Testis (tissue), 3 donors: Measurements from ENCODE around the gene ADPGK. TPM values are rescaled to one million over a fixed set of nuclear protein-coding genes. Genes with fewer than 3 reads are reported as not detected.

Source experiments
- DNase-seq: peaks from one replicate; pipeline ENCODE4 v3.0.0-alpha.2; 2019
- H3K27ac ChIP-seq, 2 donors: fragments of 200-600 bp; sonication (generic); one replicate each; pipeline ENCODE4 v1.5.1; 2019
- H3K27me3 ChIP-seq: fragments of 200-600 bp; sonication (generic); one replicate; pipeline ENCODE4 v1.5.1; 2019
- H3K36me3 ChIP-seq: fragments of 200-600 bp; sonication (generic); one replicate; pipeline ENCODE4 v1.5.1; 2017; ENCODE audit warnings: low read depth; ENCODE audit errors: missing control alignments
- H3K4me1 ChIP-seq: fragments of 200-600 bp; sonication (generic); one replicate; pipeline ENCODE4 v1.5.1; 2019
- H3K4me3 ChIP-seq, 2 donors: fragments of 200-600 bp; sonication (generic); one replicate each; pipeline ENCODE4 v1.5.1; 2017 to 2019
- H3K9me3 ChIP-seq: fragments of 200-600 bp; sonication (generic); one replicate; pipeline ENCODE4 v1.5.1; 2017
- CTCF ChIP-seq, 3 experiments: fragments of 450-650 bp in 2 of 3; fragments of 200-600 bp in 1 of 3; sonication (generic) in 1 of 3; IDR thresholded peaks; one replicate each; pipeline ENCODE4 v1.5.1; 2016 to 2019; ENCODE audit warnings: antibody characterized with exemption in 3 of 3, mild to moderate bottlenecking in 2 of 3, moderate library complexity in 1 of 3
- POLR2A ChIP-seq: fragments of 450-650 bp; IDR thresholded peaks from one replicate; pipeline ENCODE4 v1.6.1; 2017; ENCODE audit warnings: antibody characterized with exemption, mild to moderate bottlenecking, moderate library complexity
- WGBS, 2 donors: methylation state at CpG; one replicate each; pipeline ENCODE4 v1.1.5; 2018; 5-methylcytosine and 5-hydroxymethylcytosine counted together
- intact Hi-C: fragments of 100-400 bp; cut with DNase I; formaldehyde crosslinking; loops from one replicate; pipeline ENCODE4 v1.15.1; 2023; ENCODE audit warnings: low total_unique reads
- polyA plus RNA-seq: library from polyadenylated mRNA; stranded (reverse); fragments of 350-450 nt; fragmentation: Illumina TruSeq; extraction: RNeasy Lipid Tissue Mini Kit (QIAGEN cat#74804); gene quantifications from one replicate; pipeline ENCODE4 v1.2.3, GENCODE V29; 2014; ENCODE audit warnings: low read depth, low replicate concordance; ENCODE audit not compliant: insufficient read depth
- total RNA-seq, 2 donors: library from RNA; depleted of rRNA; stranded (reverse); fragments of >200 nt; gene quantifications; one replicate each; pipeline ENCODE4 v1.2.3, GENCODE V29; 2016

Gene ADPGK
- total and polyA plus RNA-seq, 3 donors from 2014 or later, result 39.1 to 59.9 (median 55.6) TPM

- Histone ChIP-seq H3K4me3 (no peak overlapping the region), H3K9me3 (no peaks in the 10 kb centered on the region), H3K36me3 (no peaks in the 10 kb centered on the region), H3K27ac (no peak overlapping the region), H3K4me1 (no peaks in the 10 kb centered on the region), H3K27me3 (no peaks in the 10 kb centered on the region)
- no peak for DNase-seq
- TF ChIP-seq POLR2A (no peak), CTCF (IDR thresholded peaks at IDR 0.05) (no peak)
- intact Hi-C loops, result no loop called here
- 91 to 95% methylated on average over 2 of the region's 2 CpGs for WGBS, 2 donors
These were observed 33.9 kb downstream of the ADPGK start for GRCh38 chr15:72749700-72750099.

- Histone ChIP-seq H3K27ac (no peak overlapping the region), H3K4me1 (no peaks in the 10 kb centered on the region), H3K27me3 (no peaks in the 10 kb centered on the region), H3K4me3 (no peak overlapping the region), H3K36me3 (no peaks in the 10 kb centered on the region), H3K9me3 (no peaks in the 10 kb centered on the region)
- no peak for TF ChIP-seq CTCF (IDR thresholded peaks at IDR 0.05)
- intact Hi-C loops, result no loop called here
- no peak for DNase-seq
- WGBS, 2 donors, result 77 to 87% methylated on average over 1 of the region's 1 CpG
These were observed 43.3 kb downstream of the ADPGK start for GRCh38 chr15:72740219-72740618.

GRCh38 chr15:72737723-72738122 lies 45.8 kb downstream of the ADPGK start:
- intact Hi-C loops, result no loop called here
- TF ChIP-seq POLR2A, result no peak
- no peak for TF ChIP-seq CTCF (IDR thresholded peaks at IDR 0.05)
- 90 to 100% methylated on average over 1 of the region's 1 CpG for WGBS, 2 donors
- Histone ChIP-seq H3K4me3 (no peak overlapping the region), H3K36me3 (no peaks in the 10 kb centered on the region), H3K9me3 (no peaks in the 10 kb centered on the region), H3K27ac (no peak overlapping the region), H3K4me1 (no peaks in the 10 kb centered on the region), H3K27me3 (no peaks in the 10 kb centered on the region)
- DNase-seq, result no peak

- DNase-seq, result no peak
- no peaks in the 10 kb centered on the region for H3K4me1 ChIP-seq
- no peaks in the 10 kb centered on the region for H3K9me3 ChIP-seq
- H3K36me3 ChIP-seq, result no peaks in the 10 kb centered on the region
- TF ChIP-seq CTCF (IDR thresholded peaks at IDR 0.05) (no peak), POLR2A (no peak)
- H3K4me3 ChIP-seq, result no peak overlapping the region
- no peaks in the 10 kb centered on the region for H3K27me3 ChIP-seq
- WGBS, 2 donors, result 90 to 92% methylated on average over 3 of the region's 3 CpGs
- H3K27ac ChIP-seq, result no peak overlapping the region
- intact Hi-C loops, result no loop called here
These were observed 46.5 kb downstream of the ADPGK start for GRCh38 chr15:72737061-72737460.

- DNase-seq, result no peak
- no peak overlapping the region for H3K27ac ChIP-seq
- intact Hi-C loops, result no loop called here
These were observed 48.4 kb downstream of the ADPGK start for GRCh38 chr15:72735111-72735510.

More at GRCh38 chr15:72735111-72735510, 48.4 kb downstream of the ADPGK start:
- 93% methylated on average over 2 of the region's 2 CpGs for WGBS, 2 donors
- no peaks in the 10 kb centered on the region for H3K36me3 ChIP-seq
- H3K9me3 ChIP-seq, result no peaks in the 10 kb centered on the region
- H3K4me3 ChIP-seq, result no peak overlapping the region
- TF ChIP-seq CTCF (IDR thresholded peaks at IDR 0.05) (no peak), POLR2A (no peak)
- no peaks in the 10 kb centered on the region for H3K27me3 ChIP-seq
- H3K4me1 ChIP-seq, result no peaks in the 10 kb centered on the region
